NOMO-1 (cell line): ENCODE data around the gene RAB43.

Experiments
- DNase-seq, 2 experiments: peaks; one replicate each; lab custom pipeline; 2025; ENCODE audit not compliant: unreplicated experiment in 2 of 2; lab: John Stamatoyannopoulos, UW

Gene RAB43

GRCh38 chr3:129040039-129040336, 81.6 kb downstream of the RAB43 start:
- no peak for DNase-seq

- DNase-seq = no peak
Measured at GRCh38 chr3:129039271-129040038, 82.1 kb downstream of the RAB43 start.

GRCh38 chr3:129038121-129038855, 83.3 kb downstream of the RAB43 start:
- DNase-seq = no peak
